ENCODE data around the gene RYR2. TPM values are rescaled to one million over a fixed set of nuclear protein-coding genes. Genes with fewer than 3 reads are reported as not detected.
"Not testable (repeated sequence)": the region's sequence is repeated elsewhere in the genome, so short reads cannot be mapped to it uniquely, and the experiment has no call there.

RYR2 gene
- total RNA-seq, 1 experiment from 2014 or later, result 0.03 TPM

DNA sequence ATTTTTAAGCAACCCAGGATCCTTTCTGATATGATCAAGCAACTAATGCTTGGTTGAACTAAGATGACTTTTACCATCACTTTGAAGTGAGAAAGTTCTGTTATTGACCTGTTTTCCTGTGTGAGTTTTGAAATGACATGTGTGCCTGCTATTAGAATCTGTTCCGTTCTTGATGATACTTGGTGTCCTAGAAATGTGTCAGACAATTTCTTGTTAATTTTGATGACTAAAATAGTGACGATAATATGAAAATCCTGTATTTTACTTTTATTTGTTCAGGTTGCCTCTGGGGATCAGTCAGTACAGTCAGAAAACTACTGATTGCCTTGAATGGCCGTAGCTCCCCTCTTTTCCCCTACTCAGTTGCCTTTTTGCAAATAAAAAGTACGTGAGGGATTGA, 228.0 kb downstream of the RYR2 start:
- H3K27ac ChIP-seq (ENCODE audit: low read length), result no peak overlapping the region
- DNase-seq (ENCODE audit: low read depth, low spot score) (no peak), ATAC-seq (no peak)
- no peaks in the 10 kb centered on the region for H3K27me3 ChIP-seq (ENCODE audit: control insufficient read depth, insufficient read depth, low read length)
- H3K4me1 ChIP-seq (ENCODE audit: control insufficient read depth, insufficient read depth, low read length), result no peaks in the 10 kb centered on the region
- in situ Hi-C loops (cut with HindIII; ENCODE audit: low pct_unique_long_range_greater_than_20kb, low sequenced_read_pairs), result no loop called here
- H3K36me3 ChIP-seq (ENCODE audit: control insufficient read depth, insufficient read depth, low read length), result no peaks in the 10 kb centered on the region
- CTCF ChIA-PET, result no interaction called here
- intact Hi-C loops (cut with micrococcal nuclease; ENCODE audit: unreplicated experiment), result no loop called here
- H3K4me3 ChIP-seq (ENCODE audit: low read depth in 2 of 2, low read length in 2 of 2), result no peak overlapping the region
- TF ChIP-seq, protein P1, sequence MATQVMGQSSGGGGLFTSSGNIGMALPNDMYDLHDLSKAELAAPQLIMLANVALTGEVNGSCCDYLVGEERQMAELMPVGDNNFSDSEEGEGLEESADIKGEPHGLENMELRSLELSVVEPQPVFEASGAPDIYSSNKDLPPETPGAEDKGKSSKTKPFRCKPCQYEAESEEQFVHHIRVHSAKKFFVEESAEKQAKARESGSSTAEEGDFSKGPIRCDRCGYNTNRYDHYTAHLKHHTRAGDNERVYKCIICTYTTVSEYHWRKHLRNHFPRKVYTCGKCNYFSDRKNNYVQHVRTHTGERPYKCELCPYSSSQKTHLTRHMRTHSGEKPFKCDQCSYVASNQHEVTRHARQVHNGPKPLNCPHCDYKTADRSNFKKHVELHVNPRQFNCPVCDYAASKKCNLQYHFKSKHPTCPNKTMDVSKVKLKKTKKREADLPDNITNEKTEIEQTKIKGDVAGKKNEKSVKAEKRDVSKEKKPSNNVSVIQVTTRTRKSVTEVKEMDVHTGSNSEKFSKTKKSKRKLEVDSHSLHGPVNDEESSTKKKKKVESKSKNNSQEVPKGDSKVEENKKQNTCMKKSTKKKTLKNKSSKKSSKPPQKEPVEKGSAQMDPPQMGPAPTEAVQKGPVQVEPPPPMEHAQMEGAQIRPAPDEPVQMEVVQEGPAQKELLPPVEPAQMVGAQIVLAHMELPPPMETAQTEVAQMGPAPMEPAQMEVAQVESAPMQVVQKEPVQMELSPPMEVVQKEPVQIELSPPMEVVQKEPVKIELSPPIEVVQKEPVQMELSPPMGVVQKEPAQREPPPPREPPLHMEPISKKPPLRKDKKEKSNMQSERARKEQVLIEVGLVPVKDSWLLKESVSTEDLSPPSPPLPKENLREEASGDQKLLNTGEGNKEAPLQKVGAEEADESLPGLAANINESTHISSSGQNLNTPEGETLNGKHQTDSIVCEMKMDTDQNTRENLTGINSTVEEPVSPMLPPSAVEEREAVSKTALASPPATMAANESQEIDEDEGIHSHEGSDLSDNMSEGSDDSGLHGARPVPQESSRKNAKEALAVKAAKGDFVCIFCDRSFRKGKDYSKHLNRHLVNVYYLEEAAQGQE (IDR thresholded peaks at IDR 0.05; ENCODE audit: insufficient read depth in 1 of 2, low read depth in 2 of 2, low read length in 1 of 2), result no peak
- POLR2A ChIA-PET, result no interaction called here
- no peaks in the 10 kb centered on the region for H3K9me3 ChIP-seq (ENCODE audit: control insufficient read depth, insufficient read depth, low read depth, low read length)
- no TSS peak for BruUV-seq (replicated peaks)

DNA sequence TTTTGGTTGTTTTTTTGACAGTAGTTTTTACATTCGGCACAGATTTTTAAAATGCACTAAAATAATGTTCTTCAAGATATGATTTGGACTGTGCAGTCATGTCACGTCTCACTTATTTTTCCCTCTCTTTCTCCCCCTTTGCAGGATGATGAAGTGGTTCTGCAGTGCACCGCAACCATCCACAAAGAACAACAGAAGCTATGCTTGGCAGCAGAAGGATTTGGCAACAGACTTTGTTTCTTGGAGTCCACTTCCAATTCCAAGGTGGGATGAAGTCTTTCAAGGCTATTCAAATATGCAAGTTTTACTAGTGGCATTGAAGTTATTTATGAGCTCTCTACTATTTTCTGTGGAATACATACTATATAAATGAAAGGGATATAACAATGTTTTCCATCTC, 228.4 kb downstream of the RYR2 start:
- intact Hi-C loops (cut with micrococcal nuclease; ENCODE audit: unreplicated experiment) (no loop called here), in situ Hi-C loops (cut with HindIII; ENCODE audit: low pct_unique_long_range_greater_than_20kb, low sequenced_read_pairs) (no loop called here)
- Histone ChIP-seq H3K27ac (ENCODE audit: low read length) (no peak overlapping the region), H3K4me1 (ENCODE audit: control insufficient read depth, insufficient read depth, low read length) (no peaks in the 10 kb centered on the region), H3K4me3 (ENCODE audit: low read depth in 2 of 2, low read length in 2 of 2) (no peak overlapping the region), H3K9me3 (ENCODE audit: control insufficient read depth, insufficient read depth, low read depth, low read length) (no peaks in the 10 kb centered on the region), H3K27me3 (ENCODE audit: control insufficient read depth, insufficient read depth, low read length) (no peaks in the 10 kb centered on the region), H3K36me3 (ENCODE audit: control insufficient read depth, insufficient read depth, low read length) (no peaks in the 10 kb centered on the region)
- POLR2A ChIA-PET, result no interaction called here
- CTCF ChIA-PET, result no interaction called here
- TF ChIP-seq SIN3A (IDR thresholded peaks at IDR 0.05; ENCODE audit: borderline replicate concordance, insufficient read depth, low read depth, low read length), result no peak
- TF ChIP-seq TCF7L2 (IDR thresholded peaks at IDR 0.05; ENCODE audit: low read depth, low read length), result no peak
- TF ChIP-seq, protein P1 (IDR thresholded peaks at IDR 0.05; ENCODE audit: insufficient read depth in 1 of 2, low read depth in 2 of 2, low read length in 1 of 2), result no peak
- TF ChIP-seq POLR2AphosphoS5 (IDR thresholded peaks at IDR 0.05; ENCODE audit: low read depth, low read length), result no peak
- TF ChIP-seq, protein P2, sequence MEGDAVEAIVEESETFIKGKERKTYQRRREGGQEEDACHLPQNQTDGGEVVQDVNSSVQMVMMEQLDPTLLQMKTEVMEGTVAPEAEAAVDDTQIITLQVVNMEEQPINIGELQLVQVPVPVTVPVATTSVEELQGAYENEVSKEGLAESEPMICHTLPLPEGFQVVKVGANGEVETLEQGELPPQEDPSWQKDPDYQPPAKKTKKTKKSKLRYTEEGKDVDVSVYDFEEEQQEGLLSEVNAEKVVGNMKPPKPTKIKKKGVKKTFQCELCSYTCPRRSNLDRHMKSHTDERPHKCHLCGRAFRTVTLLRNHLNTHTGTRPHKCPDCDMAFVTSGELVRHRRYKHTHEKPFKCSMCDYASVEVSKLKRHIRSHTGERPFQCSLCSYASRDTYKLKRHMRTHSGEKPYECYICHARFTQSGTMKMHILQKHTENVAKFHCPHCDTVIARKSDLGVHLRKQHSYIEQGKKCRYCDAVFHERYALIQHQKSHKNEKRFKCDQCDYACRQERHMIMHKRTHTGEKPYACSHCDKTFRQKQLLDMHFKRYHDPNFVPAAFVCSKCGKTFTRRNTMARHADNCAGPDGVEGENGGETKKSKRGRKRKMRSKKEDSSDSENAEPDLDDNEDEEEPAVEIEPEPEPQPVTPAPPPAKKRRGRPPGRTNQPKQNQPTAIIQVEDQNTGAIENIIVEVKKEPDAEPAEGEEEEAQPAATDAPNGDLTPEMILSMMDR (IDR thresholded peaks at IDR 0.05), result no peak
- DNase-seq (ENCODE audit: low read depth, low spot score) (no peak), ATAC-seq (no peak)
- BruUV-seq (replicated peaks), result no TSS peak

DNA sequence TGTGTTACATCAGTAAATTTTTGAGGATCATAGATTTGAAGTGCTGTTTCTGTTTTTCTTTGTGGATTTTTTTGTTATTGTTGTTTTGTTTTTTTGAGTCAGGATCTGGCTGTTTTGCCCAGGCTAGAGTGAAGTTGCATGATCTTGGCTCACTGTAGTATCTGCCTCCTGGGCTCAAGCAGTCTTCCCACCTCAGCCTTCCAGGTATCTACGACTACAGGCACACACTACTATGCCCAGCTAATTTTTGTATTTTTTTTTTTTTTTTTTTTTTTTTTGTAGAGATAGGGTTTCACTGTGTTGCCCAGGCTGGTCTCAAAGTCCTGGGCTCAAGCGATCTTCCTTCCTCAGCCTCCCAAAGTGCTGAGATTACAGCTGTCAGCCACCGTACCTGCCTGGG, 236.0 kb downstream of the RYR2 start:
- H3K4me1 ChIP-seq (ENCODE audit: control insufficient read depth, insufficient read depth, low read length); H3K27ac ChIP-seq (ENCODE audit: low read length); H3K36me3 ChIP-seq (ENCODE audit: control insufficient read depth, insufficient read depth, low read length); POLR2A ChIA-PET; H3K9me3 ChIP-seq (ENCODE audit: control insufficient read depth, insufficient read depth, low read depth, low read length); ATAC-seq; H3K4me3 ChIP-seq (ENCODE audit: low read depth in 2 of 2, low read length in 2 of 2); intact Hi-C loops (cut with micrococcal nuclease; ENCODE audit: unreplicated experiment); BruUV-seq (replicated peaks); DNase-seq (ENCODE audit: low read depth, low spot score); CTCF ChIA-PET; H3K27me3 ChIP-seq (ENCODE audit: control insufficient read depth, insufficient read depth, low read length); in situ Hi-C loops (cut with HindIII; ENCODE audit: low pct_unique_long_range_greater_than_20kb, low sequenced_read_pairs): not testable (repeated sequence)

All from Panc1 (cell line).